Measurements from ENCODE around the gene LRCH4. TPM values are rescaled to one million over a fixed set of nuclear protein-coding genes. Genes with fewer than 3 reads are reported as not detected.

Gene LRCH4, protein sequence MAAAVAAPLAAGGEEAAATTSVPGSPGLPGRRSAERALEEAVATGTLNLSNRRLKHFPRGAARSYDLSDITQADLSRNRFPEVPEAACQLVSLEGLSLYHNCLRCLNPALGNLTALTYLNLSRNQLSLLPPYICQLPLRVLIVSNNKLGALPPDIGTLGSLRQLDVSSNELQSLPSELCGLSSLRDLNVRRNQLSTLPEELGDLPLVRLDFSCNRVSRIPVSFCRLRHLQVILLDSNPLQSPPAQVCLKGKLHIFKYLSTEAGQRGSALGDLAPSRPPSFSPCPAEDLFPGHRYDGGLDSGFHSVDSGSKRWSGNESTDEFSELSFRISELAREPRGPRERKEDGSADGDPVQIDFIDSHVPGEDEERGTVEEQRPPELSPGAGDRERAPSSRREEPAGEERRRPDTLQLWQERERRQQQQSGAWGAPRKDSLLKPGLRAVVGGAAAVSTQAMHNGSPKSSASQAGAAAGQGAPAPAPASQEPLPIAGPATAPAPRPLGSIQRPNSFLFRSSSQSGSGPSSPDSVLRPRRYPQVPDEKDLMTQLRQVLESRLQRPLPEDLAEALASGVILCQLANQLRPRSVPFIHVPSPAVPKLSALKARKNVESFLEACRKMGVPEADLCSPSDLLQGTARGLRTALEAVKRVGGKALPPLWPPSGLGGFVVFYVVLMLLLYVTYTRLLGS
- total RNA-seq (2022; extraction: Qiagen RNA extraction) = 10.2 to 19.5 TPM (median 15.7 TPM) in 5 replicates

DNA sequence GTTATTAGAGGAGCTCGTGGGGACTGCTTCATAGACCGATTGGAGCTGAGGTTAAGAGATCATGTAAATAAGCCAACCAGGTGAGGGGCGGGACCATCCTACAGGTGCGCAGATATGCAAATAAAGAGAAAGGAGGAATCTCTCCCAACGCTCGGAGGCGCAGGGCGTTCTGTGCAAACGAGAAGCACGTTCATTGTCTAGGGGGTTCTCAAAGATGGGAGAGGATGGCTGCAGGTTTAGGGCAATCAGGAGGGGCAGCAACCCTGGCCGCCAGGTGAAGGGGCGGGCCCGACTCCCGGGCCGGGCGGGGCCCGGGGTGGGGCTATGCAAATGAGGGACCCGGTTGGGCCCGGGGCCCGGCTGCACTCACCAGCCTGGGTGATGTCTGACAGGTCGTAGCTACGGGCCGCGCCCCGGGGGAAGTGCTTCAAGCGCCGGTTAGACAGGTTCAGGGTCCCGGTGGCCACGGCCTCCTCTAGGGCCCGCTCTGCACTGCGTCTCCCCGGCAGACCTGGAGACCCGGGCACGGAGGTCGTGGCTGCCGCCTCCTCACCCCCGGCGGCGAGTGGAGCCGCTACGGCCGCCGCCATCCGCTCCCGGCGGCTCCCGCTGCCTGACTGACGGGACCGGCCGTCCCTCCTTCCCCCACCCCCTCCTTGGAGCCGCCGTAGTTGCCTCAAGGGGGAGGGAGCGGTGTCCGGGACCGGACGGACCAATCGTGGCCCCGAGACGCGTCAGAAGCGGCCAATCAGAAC is at the start of gene LRCH4:
LRCH4 (minus strand) TSS at position 619 of the 755 bp plus-strand sequence; CDS start at position 590, 29 bp downstream.

GRCh38 chr7:100611983-100612729 is 26.2 kb upstream of the LRCH4 start, which contains the start of gene MOSPD3:
MOSPD3 (plus strand) TSS chr7:100612540; CDS start chr7:100612792, 252 bp downstream.

DNA sequence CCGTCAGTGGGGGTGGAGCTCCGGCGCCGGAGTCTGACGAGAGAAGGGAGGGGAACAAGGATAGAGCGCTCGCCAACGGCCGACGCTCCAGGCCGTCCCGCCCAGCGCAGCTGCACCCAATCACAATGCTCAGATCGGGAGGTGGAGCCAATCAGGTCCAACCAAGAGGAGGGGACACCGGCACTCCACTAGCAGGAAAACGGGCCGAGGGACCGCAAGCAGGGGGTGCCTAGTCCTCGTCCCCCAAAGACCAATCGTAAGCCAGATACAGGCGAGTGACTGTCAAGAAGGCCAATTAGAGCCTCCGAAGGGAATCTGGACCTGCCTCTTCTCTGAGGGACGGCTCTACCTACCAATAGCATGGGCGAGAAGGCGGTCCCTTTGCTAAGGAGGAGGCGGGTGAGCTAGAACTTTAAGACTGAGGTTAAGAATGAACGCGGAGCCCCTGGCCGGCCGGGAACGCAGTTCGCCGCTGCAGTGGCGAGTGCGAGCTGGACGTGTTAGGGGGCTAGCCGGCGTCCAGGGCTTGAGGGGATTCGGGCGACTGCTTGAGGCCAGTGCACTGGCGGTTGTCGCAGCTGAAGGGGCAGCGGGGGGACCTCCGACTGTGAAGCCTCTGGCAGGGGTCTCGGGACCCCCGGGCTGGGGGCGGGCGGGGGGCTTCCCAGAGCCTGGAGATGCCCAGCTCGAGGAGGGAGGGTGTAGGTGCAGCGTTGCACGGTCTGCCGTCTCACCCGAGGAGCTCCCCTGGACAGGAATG is 517 bp upstream of the LRCH4 start, which contains the start of gene FBXO24:
FBXO24 (plus strand) TSS at position 63 of the 760 bp plus-strand sequence; CDS start at position 361, 298 bp downstream.

DNA sequence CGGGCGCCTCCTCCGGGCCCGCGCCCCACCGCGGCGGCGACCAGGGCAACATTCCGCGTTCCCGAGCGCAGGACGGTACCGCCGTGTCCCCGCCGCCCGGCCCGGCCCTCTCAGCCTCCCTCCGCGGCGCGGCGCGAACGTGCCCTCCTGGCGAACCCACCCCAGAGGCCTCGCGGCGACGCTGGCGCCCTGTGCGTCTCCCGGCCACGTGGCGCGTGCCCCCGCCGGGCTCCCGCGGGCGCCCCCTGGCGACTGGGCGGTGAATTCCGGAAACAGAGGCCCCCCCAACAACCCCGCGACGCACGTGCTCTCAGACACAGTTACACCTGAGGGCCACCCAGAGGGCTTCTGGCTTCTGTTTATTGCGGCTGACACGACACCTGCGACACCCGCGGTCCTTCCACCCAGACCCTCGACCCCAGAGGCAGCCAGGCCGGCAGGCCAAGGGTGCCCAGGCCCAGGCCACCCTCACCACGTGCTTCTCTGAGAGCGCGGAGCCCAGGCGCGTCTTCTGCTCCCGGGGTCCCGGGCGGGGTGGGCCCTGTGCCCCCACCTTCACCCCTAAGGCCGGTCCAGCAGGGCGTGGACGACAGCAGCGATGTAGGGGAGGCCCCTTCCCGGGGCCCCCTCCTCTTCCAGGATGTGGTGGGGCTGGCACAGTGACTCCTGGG is 12.1 kb downstream of the LRCH4 start, which contains the start of gene SAP25:
SAP25 (minus strand) TSS at position 210 of the 671 bp plus-strand sequence; CDS start at position 52, 158 bp downstream.

DNA sequence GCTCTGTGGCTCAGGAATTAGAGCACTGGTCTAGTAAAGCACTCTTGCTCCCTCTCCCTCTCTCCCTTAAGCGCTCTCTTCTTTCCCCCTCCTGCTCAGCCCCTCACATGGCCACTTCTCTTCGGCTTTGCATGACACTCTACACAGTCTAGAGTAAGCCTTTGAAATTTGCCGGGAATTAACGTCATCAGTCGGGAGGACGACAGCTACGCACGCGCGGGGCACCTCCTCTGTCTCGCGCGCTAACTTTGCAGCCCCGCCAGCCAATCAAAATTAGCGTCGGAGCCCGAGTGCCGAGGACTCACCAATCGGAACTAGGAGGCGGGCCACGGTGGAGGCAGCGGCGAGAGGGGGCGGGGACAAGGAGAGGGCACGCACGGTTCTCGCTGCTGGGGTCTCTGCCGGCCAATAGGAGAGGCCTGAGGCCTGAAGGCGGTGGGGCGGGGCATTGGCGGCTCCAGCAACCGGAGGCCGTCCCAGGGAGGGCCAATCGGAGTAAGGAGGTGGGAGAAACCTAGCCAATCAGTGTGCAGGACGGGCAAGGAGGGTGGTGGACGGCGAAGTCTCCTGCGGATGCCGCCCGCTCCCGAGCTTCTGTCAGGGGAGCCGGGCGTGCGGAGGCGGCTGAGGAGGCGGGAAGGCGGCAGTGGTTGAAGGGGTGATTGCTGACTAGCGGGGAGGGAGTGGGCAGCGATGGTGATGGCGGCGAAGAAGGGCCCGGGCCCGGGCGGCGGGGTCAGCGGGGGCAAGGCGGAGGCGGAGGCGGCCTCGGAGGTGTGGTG is 47.1 kb downstream of the LRCH4 start, which contains the start of gene AGFG2:
AGFG2 (plus strand) TSS at position 550 of the 782 bp plus-strand sequence; CDS start at position 694, 144 bp downstream.

Other genes starting within 250 kb of the LRCH4 start
- 12.1 to 32.0 TPM (median 25.1 TPM) in 5 replicates for gene PILRB, start 228.0 kb downstream of the LRCH4 start, total RNA-seq (2022; extraction: Qiagen RNA extraction)
- gene PILRA, start 212.6 kb downstream of the LRCH4 start, total RNA-seq (2022; extraction: Qiagen RNA extraction) = 3.0 to 5.8 TPM (median 5.0 TPM) in 5 replicates
- gene ZCWPW1, start 157.4 kb downstream of the LRCH4 start, total RNA-seq (2022; extraction: Qiagen RNA extraction) = 0.86 to 1.7 TPM (median 1.5 TPM) in 5 replicates
- gene MEPCE, start 156.3 kb downstream of the LRCH4 start, total RNA-seq (2022; extraction: Qiagen RNA extraction) = 37.5 to 52.8 TPM (median 47.6 TPM) in 5 replicates
- gene PPP1R35, start 149.6 kb downstream of the LRCH4 start, total RNA-seq (2022; extraction: Qiagen RNA extraction) = 32.6 to 42.1 TPM (median 38.3 TPM) in 5 replicates
- 0.47 to 1.1 TPM (median 0.89 TPM) in 5 replicates for gene SPACDR, start 121.9 kb downstream of the LRCH4 start, total RNA-seq (2022; extraction: Qiagen RNA extraction)
- gene TSC22D4, start 106.9 kb downstream of the LRCH4 start, total RNA-seq (2022; extraction: Qiagen RNA extraction) = 49.8 to 72.0 TPM (median 61.8 TPM) in 5 replicates
- 3.9 to 7.8 TPM (median 6.4 TPM) in 5 replicates for gene NYAP1, start 102.2 kb downstream of the LRCH4 start, total RNA-seq (2022; extraction: Qiagen RNA extraction)
- gene AGFG2, start 46.9 kb downstream of the LRCH4 start, total RNA-seq (2022; extraction: Qiagen RNA extraction) = 29.4 to 57.4 TPM (median 50.2 TPM) in 5 replicates
- gene SAP25, start 12.2 kb downstream of the LRCH4 start, total RNA-seq (2022; extraction: Qiagen RNA extraction) = 0.32 to 0.66 TPM (median 0.38 TPM) in 4 of 5 replicates, not detected in the other
- gene FBXO24, start 199 bp upstream of the LRCH4 start, total RNA-seq (2022; extraction: Qiagen RNA extraction) = 0.10 to 0.33 TPM (median 0.25 TPM) in 5 replicates
- gene PCOLCE, start 16.2 kb upstream of the LRCH4 start, total RNA-seq (2022; extraction: Qiagen RNA extraction) = 6.8 to 10.9 TPM (median 8.8 TPM) in 5 replicates
- 15.5 to 21.8 TPM (median 20.2 TPM) in 5 replicates for gene MOSPD3, start 26.4 kb upstream of the LRCH4 start, total RNA-seq (2022; extraction: Qiagen RNA extraction)
- 1.9 to 2.7 TPM (median 2.4 TPM) in 5 replicates for gene TFR2, start 55.4 kb upstream of the LRCH4 start, total RNA-seq (2022; extraction: Qiagen RNA extraction)
- gene ACTL6B, start 70.3 kb upstream of the LRCH4 start, total RNA-seq (2022; extraction: Qiagen RNA extraction) = not detected in 5 replicates
- gene GNB2, start 87.6 kb upstream of the LRCH4 start, total RNA-seq (2022; extraction: Qiagen RNA extraction) = 159 to 275 TPM (median 264 TPM) in 5 replicates
- 8.9 to 19.9 TPM (median 15.2 TPM) in 5 replicates for gene GIGYF1, start 108.1 kb upstream of the LRCH4 start, total RNA-seq (2022; extraction: Qiagen RNA extraction)
- gene POP7, start 120.0 kb upstream of the LRCH4 start, total RNA-seq (2022; extraction: Qiagen RNA extraction) = 69.0 to 94.3 TPM (median 86.0 TPM) in 5 replicates
- gene EPO, start 134.3 kb upstream of the LRCH4 start, total RNA-seq (2022; extraction: Qiagen RNA extraction) = 0.06 TPM in 1 of 5 replicates, not detected in the others
- gene ZAN, start 147.5 kb upstream of the LRCH4 start, total RNA-seq (2022; extraction: Qiagen RNA extraction) = not detected in 5 replicates
- gene EPHB4, start 241.4 kb upstream of the LRCH4 start, total RNA-seq (2022; extraction: Qiagen RNA extraction) = 31.6 to 48.8 TPM (median 47.8 TPM) in 5 replicates

Data from A549 treated with dexamethasone at 1 μM for 4 hours (cell line).